Testis (tissue), 3 donors: Measurements from ENCODE around the gene ANXA6. TPM values are rescaled to one million over a fixed set of nuclear protein-coding genes. Genes with fewer than 3 reads are reported as not detected.

ENCODE experiments used
- DNase-seq: peaks from one replicate; pipeline ENCODE4 v3.0.0-alpha.2; 2019
- H3K27ac ChIP-seq, 2 donors: fragments of 200-600 bp; sonication (generic); one replicate each; pipeline ENCODE4 v1.5.1; 2019
- H3K27me3 ChIP-seq: fragments of 200-600 bp; sonication (generic); one replicate; pipeline ENCODE4 v1.5.1; 2019
- H3K36me3 ChIP-seq: fragments of 200-600 bp; sonication (generic); one replicate; pipeline ENCODE4 v1.5.1; 2017; ENCODE audit warnings: low read depth; ENCODE audit errors: missing control alignments
- H3K4me1 ChIP-seq: fragments of 200-600 bp; sonication (generic); one replicate; pipeline ENCODE4 v1.5.1; 2019
- H3K4me3 ChIP-seq, 2 donors: fragments of 200-600 bp; sonication (generic); one replicate each; pipeline ENCODE4 v1.5.1; 2017 to 2019
- H3K9me3 ChIP-seq: fragments of 200-600 bp; sonication (generic); one replicate; pipeline ENCODE4 v1.5.1; 2017
- CTCF ChIP-seq, 3 experiments: fragments of 450-650 bp in 2 of 3; fragments of 200-600 bp in 1 of 3; sonication (generic) in 1 of 3; IDR thresholded peaks; one replicate each; pipeline ENCODE4 v1.5.1; 2016 to 2019; ENCODE audit warnings: antibody characterized with exemption in 3 of 3, mild to moderate bottlenecking in 2 of 3, moderate library complexity in 1 of 3
- POLR2A ChIP-seq: fragments of 450-650 bp; IDR thresholded peaks from one replicate; pipeline ENCODE4 v1.6.1; 2017; ENCODE audit warnings: antibody characterized with exemption, mild to moderate bottlenecking, moderate library complexity
- WGBS, 2 donors: methylation state at CpG; one replicate each; pipeline ENCODE4 v1.1.5; 2018; 5-methylcytosine and 5-hydroxymethylcytosine counted together
- intact Hi-C: fragments of 100-400 bp; cut with DNase I; formaldehyde crosslinking; loops from one replicate; pipeline ENCODE4 v1.15.1; 2023; ENCODE audit warnings: low total_unique reads
- polyA plus RNA-seq: library from polyadenylated mRNA; stranded (reverse); fragments of 350-450 nt; fragmentation: Illumina TruSeq; extraction: RNeasy Lipid Tissue Mini Kit (QIAGEN cat#74804); gene quantifications from one replicate; pipeline ENCODE4 v1.2.3, GENCODE V29; 2014; ENCODE audit warnings: low read depth, low replicate concordance; ENCODE audit not compliant: insufficient read depth
- total RNA-seq, 2 donors: library from RNA; depleted of rRNA; stranded (reverse); fragments of >200 nt; gene quantifications; one replicate each; pipeline ENCODE4 v1.2.3, GENCODE V29; 2016

The ANXA6 gene
- total and polyA plus RNA-seq, 3 donors from 2014 or later, result 116 to 180 (median 152) TPM

GRCh38 chr5:151097820-151098767 is 59.5 kb downstream of the ANXA6 start:
- no peak overlapping the region for H3K4me3 ChIP-seq
- H3K9me3 ChIP-seq, result no peaks in the 10 kb centered on the region
- no peaks in the 10 kb centered on the region for H3K27me3 ChIP-seq
- H3K4me1 ChIP-seq, result peaks cover 43% of the 10 kb centered on the region
- WGBS, 2 donors, result 77 to 82% methylated on average over 16 of the region's 16 CpGs
- no peak overlapping the region for H3K27ac ChIP-seq
- H3K36me3 ChIP-seq, result no peaks in the 10 kb centered on the region
- no peak for DNase-seq
- intact Hi-C loops, result no loop called here
- TF ChIP-seq CTCF (IDR thresholded peaks at IDR 0.05) (no peak), POLR2A (no peak)

- peaks cover 43% of the 10 kb centered on the region for H3K4me1 ChIP-seq
- H3K27ac ChIP-seq, result no peak overlapping the region
- no peak overlapping the region for H3K4me3 ChIP-seq
- no peaks in the 10 kb centered on the region for H3K9me3 ChIP-seq
- intact Hi-C loops, result no loop called here
- no peaks in the 10 kb centered on the region for H3K36me3 ChIP-seq
- H3K27me3 ChIP-seq, result no peaks in the 10 kb centered on the region
- TF ChIP-seq POLR2A, result no peak
- TF ChIP-seq CTCF (IDR thresholded peaks at IDR 0.05), result no peak
- DNase-seq, result no peak
- 85 to 86% methylated on average over 6 of the region's 6 CpGs for WGBS, 2 donors
Observed at GRCh38 chr5:151097061-151097460, 60.5 kb downstream of the ANXA6 start.

- TF ChIP-seq POLR2A (no peak), CTCF (IDR thresholded peaks at IDR 0.05) (no peak)
- Histone ChIP-seq H3K4me3 (no peak overlapping the region), H3K27me3 (no peaks in the 10 kb centered on the region), H3K36me3 (no peaks in the 10 kb centered on the region), H3K4me1 (peaks cover 38% of the 10 kb centered on the region), H3K9me3 (no peaks in the 10 kb centered on the region), H3K27ac (peak overlapping the region; percentile 47 to 59)
- intact Hi-C loops, result no loop called here
- 32 to 48% methylated on average over 6 of the region's 6 CpGs for WGBS, 2 donors
- peak; percentile 62 for DNase-seq
Observed at GRCh38 chr5:151096001-151096373, 61.6 kb downstream of the ANXA6 start.

GRCh38 chr5:151095341-151096000 is 62.1 kb downstream of the ANXA6 start:
- H3K36me3 ChIP-seq, result no peaks in the 10 kb centered on the region
- H3K27me3 ChIP-seq, result no peaks in the 10 kb centered on the region
- intact Hi-C loops, result no loop called here
- no peak overlapping the region for H3K4me3 ChIP-seq
- H3K9me3 ChIP-seq, result no peaks in the 10 kb centered on the region
- H3K27ac ChIP-seq, result peak overlapping the region; percentile 47 to 59
- 34 to 39% methylated on average over 5 of the region's 5 CpGs for WGBS, 2 donors
- TF ChIP-seq POLR2A, result no peak
- no peak for TF ChIP-seq CTCF (IDR thresholded peaks at IDR 0.05)
- peak; percentile 64 for DNase-seq
- peaks cover 33% of the 10 kb centered on the region for H3K4me1 ChIP-seq
